ENCODE measurements around the gene TNS3. TPM values are rescaled to one million over a fixed set of nuclear protein-coding genes. Genes with fewer than 3 reads are reported as not detected.
A peak's percentile ranks its signal among the peaks of the same experiment; 100 is the strongest.

Gene TNS3
- total and polyA plus RNA-seq, 10 of the 15 experiments (the other 5 are each of a cell fraction or from before 2014, with no cell fraction given): 0.27 to 2.7 (median 0.79) TPM

DNA sequence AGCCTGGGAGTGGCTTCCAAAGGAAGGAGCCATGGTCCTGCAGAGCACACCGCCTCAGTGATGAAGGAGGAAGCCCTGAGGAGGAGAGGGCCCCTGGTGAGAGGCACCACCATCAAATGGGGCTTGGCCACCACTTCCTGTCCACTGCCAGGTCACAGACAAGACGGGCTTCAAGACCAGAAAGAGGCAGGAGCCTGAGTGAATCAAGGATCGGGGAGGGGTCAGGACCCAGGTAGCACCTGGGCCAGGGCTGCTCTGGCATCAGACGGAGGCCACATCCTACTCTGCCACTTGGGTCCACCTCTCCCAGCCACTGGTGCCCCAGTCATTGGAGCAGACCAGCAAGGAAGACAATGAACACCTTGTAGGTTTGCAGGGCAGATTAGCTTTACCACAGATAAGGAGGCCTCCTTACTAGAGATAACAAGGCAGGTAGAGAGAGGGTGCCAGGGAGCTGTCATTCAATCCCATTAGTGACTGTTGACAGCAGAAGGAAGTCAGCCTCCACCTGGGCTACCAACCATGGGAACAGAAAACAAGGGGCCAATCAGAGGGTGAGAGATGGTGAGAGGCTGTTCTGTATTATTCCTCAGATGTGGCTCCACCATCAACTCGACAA lies 143.4 kb downstream of the TNS3 start:
- FAIRE-seq: no peak
- H3K36me3 ChIP-seq (ENCODE audit: control insufficient read depth in 2 of 2, insufficient read depth in 2 of 2, low read length in 1 of 2): no peaks in the 10 kb centered on the region; a peak in 1 of 4 replicates
- H3K9me3 ChIP-seq (replicated peaks; ENCODE audit: control insufficient read depth, insufficient read depth, low read length): no peaks in the 10 kb centered on the region
- ChIA-PET SMC1A (ENCODE audit: uncharacterized antibody, unreplicated experiment) (interaction anchor here (0.5 kb wide), 1 partner anchor 214 kb away, joined by 3 read pairs; no protein-coding TSS in a partner anchor), POLR2A (no interaction called here), RAD21 (ENCODE audit: unreplicated experiment) (no interaction called here), CTCF (no interaction called here)
- TF ChIP-seq, protein P1, sequence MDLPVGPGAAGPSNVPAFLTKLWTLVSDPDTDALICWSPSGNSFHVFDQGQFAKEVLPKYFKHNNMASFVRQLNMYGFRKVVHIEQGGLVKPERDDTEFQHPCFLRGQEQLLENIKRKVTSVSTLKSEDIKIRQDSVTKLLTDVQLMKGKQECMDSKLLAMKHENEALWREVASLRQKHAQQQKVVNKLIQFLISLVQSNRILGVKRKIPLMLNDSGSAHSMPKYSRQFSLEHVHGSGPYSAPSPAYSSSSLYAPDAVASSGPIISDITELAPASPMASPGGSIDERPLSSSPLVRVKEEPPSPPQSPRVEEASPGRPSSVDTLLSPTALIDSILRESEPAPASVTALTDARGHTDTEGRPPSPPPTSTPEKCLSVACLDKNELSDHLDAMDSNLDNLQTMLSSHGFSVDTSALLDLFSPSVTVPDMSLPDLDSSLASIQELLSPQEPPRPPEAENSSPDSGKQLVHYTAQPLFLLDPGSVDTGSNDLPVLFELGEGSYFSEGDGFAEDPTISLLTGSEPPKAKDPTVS (IDR thresholded peaks at IDR 0.05; ENCODE audit: low read depth, low read length): no peak
- no peak for TF ChIP-seq TBL1XR1 (IDR thresholded peaks at IDR 0.05; ENCODE audit: low read depth, low read length)
- TF ChIP-seq TCF3 (IDR thresholded peaks at IDR 0.05; ENCODE audit: borderline replicate concordance, insufficient read depth, low read depth, low read length): no peak
- TF ChIP-seq EED (IDR thresholded peaks at IDR 0.05; ENCODE audit: low read depth): no peak
- no peak overlapping the region for H3K4me2 ChIP-seq (ENCODE audit: control insufficient read depth, insufficient read depth)
- no peak overlapping the region for H3K4me3 ChIP-seq
- H3K4me1 ChIP-seq (ENCODE audit: control insufficient read depth, insufficient read depth, low read length): no peaks in the 10 kb centered on the region
- no peak overlapping the region for H3K27ac ChIP-seq (ENCODE audit: control insufficient read depth, insufficient read depth)
- no peak for ATAC-seq
- no peaks in the 10 kb centered on the region for H4K20me1 ChIP-seq (ENCODE audit: control insufficient read depth, insufficient read depth)
- intact Hi-C loops (cut with micrococcal nuclease; ENCODE audit: unreplicated experiment): loop anchor here (10.0 kb wide), 1 partner anchor 174 kb away; no protein-coding TSS in a partner anchor
- no peak overlapping the region for H3K9ac ChIP-seq (ENCODE audit: control insufficient read depth, insufficient read depth, low read length)
- no peak overlapping the region for H2AFZ ChIP-seq (ENCODE audit: control insufficient read depth, low read depth, low read length)
- DNase-seq (ENCODE audit: low read depth, low spot score): no peak
- H3K79me2 ChIP-seq (ENCODE audit: control insufficient read depth, insufficient read depth, low read length): no peaks in the 10 kb centered on the region
- in situ Hi-C loops (cut with MboI): no loop called here
- 35% methylated on average over 5 of the region's 5 CpGs for WGBS (ENCODE audit: insufficient coverage, insufficient replicate concordance, low lambda C conversion rate, missing lambda C conversion rate)
- no TSS peak for BruUV-seq (replicated peaks)
- H3K27me3 ChIP-seq (replicated peaks in 1 of 2; ENCODE audit: control insufficient read depth in 2 of 2, insufficient read depth in 2 of 2, low read length in 1 of 2): no peaks in the 10 kb centered on the region

DNA sequence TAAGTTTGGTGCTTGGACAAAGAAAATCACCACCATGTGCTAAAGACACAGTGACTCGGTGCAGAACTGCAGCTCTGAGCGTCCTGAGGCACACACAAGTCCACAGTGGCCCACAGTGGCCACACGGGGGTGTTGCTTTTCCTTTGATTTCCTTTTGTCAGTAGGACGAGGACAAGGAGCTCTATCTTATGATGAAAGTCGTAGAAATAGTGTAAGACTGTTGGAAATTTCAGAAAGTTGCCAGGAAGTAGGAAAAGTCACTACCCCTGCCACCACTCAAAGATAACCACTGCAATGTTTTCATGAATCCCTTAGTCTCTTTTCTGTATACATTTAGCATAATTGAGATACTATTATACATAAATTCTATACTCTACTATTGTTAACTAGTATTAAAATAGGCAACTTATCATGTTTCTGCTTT lies 146.0 kb downstream of the TNS3 start:
- Histone ChIP-seq H2AFZ (ENCODE audit: control insufficient read depth, low read depth, low read length) (no peak overlapping the region), H3K36me3 (ENCODE audit: control insufficient read depth in 2 of 2, insufficient read depth in 2 of 2, low read length in 1 of 2) (no peaks in the 10 kb centered on the region; a peak in 1 of 4 replicates), H3K79me2 (ENCODE audit: control insufficient read depth, insufficient read depth, low read length) (no peaks in the 10 kb centered on the region), H4K20me1 (ENCODE audit: control insufficient read depth, insufficient read depth) (no peaks in the 10 kb centered on the region), H3K4me3 (no peak overlapping the region), H3K9me3 (replicated peaks; ENCODE audit: control insufficient read depth, insufficient read depth, low read length) (no peaks in the 10 kb centered on the region), H3K27me3 (replicated peaks in 1 of 2; ENCODE audit: control insufficient read depth in 2 of 2, insufficient read depth in 2 of 2, low read length in 1 of 2) (no peaks in the 10 kb centered on the region), H3K9ac (ENCODE audit: control insufficient read depth, insufficient read depth, low read length) (no peak overlapping the region), H3K4me2 (ENCODE audit: control insufficient read depth, insufficient read depth) (no peak overlapping the region), H3K27ac (ENCODE audit: control insufficient read depth, insufficient read depth) (no peak overlapping the region), H3K4me1 (ENCODE audit: control insufficient read depth, insufficient read depth, low read length) (no peaks in the 10 kb centered on the region)
- ATAC-seq (peak; percentile 54; the same call in 1 of the 3 replicates), FAIRE-seq (no peak), DNase-seq (ENCODE audit: low read depth, low spot score) (no peak)
- BruUV-seq (replicated peaks): no TSS peak
- 32% methylated on average over 5 of the region's 5 CpGs for WGBS (ENCODE audit: insufficient coverage, insufficient replicate concordance, low lambda C conversion rate, missing lambda C conversion rate)
- ChIA-PET CTCF (interaction anchor here (0.7 to 1.6 kb wide), 2 partner anchors 203 to 384 kb away, joined by 3 to 7 read pairs; no protein-coding TSS in a partner anchor), SMC1A (ENCODE audit: uncharacterized antibody, unreplicated experiment) (interaction anchor here (1.1 kb wide), 2 partner anchors 170 to 384 kb away, joined by 4 read pairs; no protein-coding TSS in a partner anchor), POLR2A (no interaction called here), RAD21 (ENCODE audit: unreplicated experiment) (interaction anchor here (1.1 kb wide), 1 partner anchor 383 kb away, joined by 3 read pairs; no protein-coding TSS in a partner anchor)
- in situ Hi-C loops (cut with MboI) (no loop called here), intact Hi-C loops (cut with micrococcal nuclease; ENCODE audit: unreplicated experiment) (loop anchor here (10.0 kb wide), 1 partner anchor 171 kb away; no protein-coding TSS in a partner anchor)
- TF ChIP-seq, protein P2, sequence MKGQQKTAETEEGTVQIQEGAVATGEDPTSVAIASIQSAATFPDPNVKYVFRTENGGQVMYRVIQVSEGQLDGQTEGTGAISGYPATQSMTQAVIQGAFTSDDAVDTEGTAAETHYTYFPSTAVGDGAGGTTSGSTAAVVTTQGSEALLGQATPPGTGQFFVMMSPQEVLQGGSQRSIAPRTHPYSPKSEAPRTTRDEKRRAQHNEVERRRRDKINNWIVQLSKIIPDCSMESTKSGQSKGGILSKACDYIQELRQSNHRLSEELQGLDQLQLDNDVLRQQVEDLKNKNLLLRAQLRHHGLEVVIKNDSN (IDR thresholded peaks at IDR 0.05; ENCODE audit: borderline replicate concordance, extremely low read length, insufficient read depth, low read depth, low read length): no peak
- TF ChIP-seq NFIC (IDR thresholded peaks at IDR 0.05; ENCODE audit: low read depth, low read length): no peak
- TF ChIP-seq, protein P3, sequence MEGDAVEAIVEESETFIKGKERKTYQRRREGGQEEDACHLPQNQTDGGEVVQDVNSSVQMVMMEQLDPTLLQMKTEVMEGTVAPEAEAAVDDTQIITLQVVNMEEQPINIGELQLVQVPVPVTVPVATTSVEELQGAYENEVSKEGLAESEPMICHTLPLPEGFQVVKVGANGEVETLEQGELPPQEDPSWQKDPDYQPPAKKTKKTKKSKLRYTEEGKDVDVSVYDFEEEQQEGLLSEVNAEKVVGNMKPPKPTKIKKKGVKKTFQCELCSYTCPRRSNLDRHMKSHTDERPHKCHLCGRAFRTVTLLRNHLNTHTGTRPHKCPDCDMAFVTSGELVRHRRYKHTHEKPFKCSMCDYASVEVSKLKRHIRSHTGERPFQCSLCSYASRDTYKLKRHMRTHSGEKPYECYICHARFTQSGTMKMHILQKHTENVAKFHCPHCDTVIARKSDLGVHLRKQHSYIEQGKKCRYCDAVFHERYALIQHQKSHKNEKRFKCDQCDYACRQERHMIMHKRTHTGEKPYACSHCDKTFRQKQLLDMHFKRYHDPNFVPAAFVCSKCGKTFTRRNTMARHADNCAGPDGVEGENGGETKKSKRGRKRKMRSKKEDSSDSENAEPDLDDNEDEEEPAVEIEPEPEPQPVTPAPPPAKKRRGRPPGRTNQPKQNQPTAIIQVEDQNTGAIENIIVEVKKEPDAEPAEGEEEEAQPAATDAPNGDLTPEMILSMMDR (IDR thresholded peaks at IDR 0.05 in 2 of 3, conservative IDR thresholded peaks at IDR 0.05 in 1 of 3; ENCODE audit: control insufficient read depth in 2 of 3, extremely low read depth in 1 of 3, insufficient read depth in 1 of 3, low read depth in 3 of 3, low read length in 3 of 3): peak; percentile 30 to 57 (median 36); a peak in 5 of 6 replicates
- TF ChIP-seq SMC3 (IDR thresholded peaks at IDR 0.05; ENCODE audit: borderline replicate concordance, low read length): peak; percentile 48; the same call in 1 of the 2 replicates
- no peak for TF ChIP-seq LARP7 (IDR thresholded peaks at IDR 0.05)
- TF ChIP-seq RAD21 (IDR thresholded peaks at IDR 0.05; ENCODE audit: insufficient read depth, low read depth, low read length): peak; percentile 50

All from GM12878 (cell line).